ENCODE data around the gene OGN. TPM values are rescaled to one million over a fixed set of nuclear protein-coding genes. Genes with fewer than 3 reads are reported as not detected.

Gene OGN
- total RNA-seq, 2 experiments from 2014 or later: not detected

DNA sequence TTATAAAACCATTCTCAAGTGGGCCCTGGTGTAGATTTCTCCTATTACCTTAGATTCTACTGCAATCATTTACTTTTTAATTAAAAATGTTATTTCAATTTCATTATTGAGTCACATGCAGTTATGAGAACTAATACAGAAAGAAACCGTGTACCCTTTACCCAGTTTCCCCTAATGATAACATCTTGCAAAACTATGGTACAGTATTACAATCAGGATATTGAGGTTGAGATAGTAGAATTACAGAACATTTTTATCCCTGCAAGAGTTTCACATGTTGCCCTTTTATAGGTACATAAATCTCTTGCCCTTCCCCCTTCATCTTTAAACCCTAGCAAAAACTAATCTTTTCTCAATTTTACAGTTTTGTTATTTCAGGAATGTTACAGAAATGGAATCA, 30.9 kb upstream of the OGN start:
- Histone ChIP-seq H4K20me1 (ENCODE audit: insufficient read depth, low read length) (no peaks in the 10 kb centered on the region), H3K9me2 (ENCODE audit: insufficient read depth, low read length) (no peaks in the 10 kb centered on the region), H2AFZ (ENCODE audit: low read length) (no peak overlapping the region), H3K27ac (ENCODE audit: low read depth, low read length, poor library complexity, severe bottlenecking) (no peak overlapping the region), H3K4me2 (ENCODE audit: low read length) (no peak overlapping the region), H3K4me3 (ENCODE audit: low read depth, low read length, poor library complexity, severe bottlenecking) (no peak overlapping the region), H3K79me2 (ENCODE audit: insufficient read depth, low read depth, low read length) (no peaks in the 10 kb centered on the region), H3K9me3 (ENCODE audit: low read length) (no peaks in the 10 kb centered on the region), H3K36me3 (ENCODE audit: insufficient read depth, low read length) (no peaks in the 10 kb centered on the region), H3K4me1 (ENCODE audit: insufficient read depth, low read length, poor library complexity, severe bottlenecking) (no peaks in the 10 kb centered on the region)
- TF ChIP-seq, protein P1, sequence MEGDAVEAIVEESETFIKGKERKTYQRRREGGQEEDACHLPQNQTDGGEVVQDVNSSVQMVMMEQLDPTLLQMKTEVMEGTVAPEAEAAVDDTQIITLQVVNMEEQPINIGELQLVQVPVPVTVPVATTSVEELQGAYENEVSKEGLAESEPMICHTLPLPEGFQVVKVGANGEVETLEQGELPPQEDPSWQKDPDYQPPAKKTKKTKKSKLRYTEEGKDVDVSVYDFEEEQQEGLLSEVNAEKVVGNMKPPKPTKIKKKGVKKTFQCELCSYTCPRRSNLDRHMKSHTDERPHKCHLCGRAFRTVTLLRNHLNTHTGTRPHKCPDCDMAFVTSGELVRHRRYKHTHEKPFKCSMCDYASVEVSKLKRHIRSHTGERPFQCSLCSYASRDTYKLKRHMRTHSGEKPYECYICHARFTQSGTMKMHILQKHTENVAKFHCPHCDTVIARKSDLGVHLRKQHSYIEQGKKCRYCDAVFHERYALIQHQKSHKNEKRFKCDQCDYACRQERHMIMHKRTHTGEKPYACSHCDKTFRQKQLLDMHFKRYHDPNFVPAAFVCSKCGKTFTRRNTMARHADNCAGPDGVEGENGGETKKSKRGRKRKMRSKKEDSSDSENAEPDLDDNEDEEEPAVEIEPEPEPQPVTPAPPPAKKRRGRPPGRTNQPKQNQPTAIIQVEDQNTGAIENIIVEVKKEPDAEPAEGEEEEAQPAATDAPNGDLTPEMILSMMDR (conservative IDR thresholded peaks at IDR 0.05; ENCODE audit: low read length): no peak
- no peak for TF ChIP-seq EZH2phosphoT487 (IDR thresholded peaks at IDR 0.05; ENCODE audit: borderline replicate concordance, low read depth, low read length)
- BruUV-seq (replicated peaks): no TSS peak
- DNase-seq (ENCODE audit: low spot score): no peak
- ChIA-PET POLR2A (no interaction called here), CTCF (ENCODE audit: unreplicated experiment) (no interaction called here)
- intact Hi-C loops (cut with micrococcal nuclease; ENCODE audit: unreplicated experiment): loop anchor here (5.0 kb wide), 1 partner anchor 293 kb away; no protein-coding TSS in a partner anchor

DNA sequence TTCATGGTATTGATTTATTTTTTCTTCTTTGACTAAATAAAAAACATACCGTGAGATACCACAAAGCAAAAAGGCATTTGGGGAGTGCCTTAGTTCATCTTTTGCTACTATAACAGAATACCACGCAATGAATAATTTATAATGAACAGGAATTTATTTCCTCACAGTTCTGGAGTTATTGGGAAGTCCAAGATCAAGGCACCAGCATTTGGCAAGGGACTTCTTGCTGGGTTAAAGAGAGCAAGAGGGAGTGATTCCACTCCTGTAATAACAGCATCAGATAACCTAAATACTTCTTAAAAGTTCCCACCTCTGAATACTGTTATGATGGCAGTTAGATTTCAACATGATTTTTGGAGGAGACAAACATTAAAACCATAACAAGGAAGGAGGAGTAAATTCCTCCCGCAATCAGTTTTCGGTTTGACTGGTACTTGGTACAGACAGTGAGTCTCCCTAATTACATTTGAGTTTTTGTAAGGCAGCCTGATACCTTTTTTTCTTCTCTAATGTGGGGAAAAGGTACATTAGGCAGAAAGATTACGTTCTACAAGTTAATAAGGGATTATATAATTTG, 28.7 kb upstream of the OGN start:
- no peak overlapping the region for H3K4me3 ChIP-seq (ENCODE audit: low read depth, low read length, poor library complexity, severe bottlenecking)
- H3K27ac ChIP-seq (ENCODE audit: low read depth, low read length, poor library complexity, severe bottlenecking): no peak overlapping the region
- TF ChIP-seq, protein P1 (conservative IDR thresholded peaks at IDR 0.05; ENCODE audit: low read length): no peak
- no peak for TF ChIP-seq EZH2phosphoT487 (IDR thresholded peaks at IDR 0.05; ENCODE audit: borderline replicate concordance, low read depth, low read length)
- no peaks in the 10 kb centered on the region for H3K9me3 ChIP-seq (ENCODE audit: low read length)
- H3K36me3 ChIP-seq (ENCODE audit: insufficient read depth, low read length): no peaks in the 10 kb centered on the region
- intact Hi-C loops (cut with micrococcal nuclease; ENCODE audit: unreplicated experiment): no loop called here
- no peaks in the 10 kb centered on the region for H4K20me1 ChIP-seq (ENCODE audit: insufficient read depth, low read length)
- DNase-seq (ENCODE audit: low spot score): no peak
- H3K4me1 ChIP-seq (ENCODE audit: insufficient read depth, low read length, poor library complexity, severe bottlenecking): no peaks in the 10 kb centered on the region
- no peaks in the 10 kb centered on the region for H3K9me2 ChIP-seq (ENCODE audit: insufficient read depth, low read length)
- H3K4me2 ChIP-seq (ENCODE audit: low read length): no peak overlapping the region
- no peaks in the 10 kb centered on the region for H3K79me2 ChIP-seq (ENCODE audit: insufficient read depth, low read depth, low read length)
- ChIA-PET CTCF (ENCODE audit: unreplicated experiment) (no interaction called here), POLR2A (no interaction called here)
- no peak overlapping the region for H2AFZ ChIP-seq (ENCODE audit: low read length)
- TSS peak; percentile 34 for BruUV-seq (replicated peaks)

DNA sequence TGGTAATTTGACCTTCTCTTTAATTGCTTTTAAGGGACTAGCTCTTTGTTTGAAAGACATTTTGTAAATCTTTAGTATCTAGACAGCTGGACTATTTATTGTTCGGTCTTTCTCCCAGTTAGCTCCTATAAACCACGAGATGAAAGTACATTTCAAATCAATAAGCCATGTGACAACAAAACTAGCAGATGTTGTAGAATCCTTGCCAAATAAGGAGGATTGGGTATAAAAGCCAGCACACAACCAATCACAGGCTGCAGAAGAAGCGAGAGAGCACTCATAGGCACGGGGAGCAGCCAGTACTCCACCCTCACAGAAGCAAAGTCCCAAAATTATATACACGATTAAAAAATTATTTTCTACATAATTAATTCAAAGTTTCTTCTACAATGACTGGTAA, 28.0 kb upstream of the OGN start:
- Histone ChIP-seq H4K20me1 (ENCODE audit: insufficient read depth, low read length) (no peaks in the 10 kb centered on the region), H3K79me2 (ENCODE audit: insufficient read depth, low read depth, low read length) (no peaks in the 10 kb centered on the region), H3K9me2 (ENCODE audit: insufficient read depth, low read length) (no peaks in the 10 kb centered on the region), H3K4me3 (ENCODE audit: low read depth, low read length, poor library complexity, severe bottlenecking) (no peak overlapping the region), H3K27ac (ENCODE audit: low read depth, low read length, poor library complexity, severe bottlenecking) (no peak overlapping the region), H2AFZ (ENCODE audit: low read length) (no peak overlapping the region), H3K4me1 (ENCODE audit: insufficient read depth, low read length, poor library complexity, severe bottlenecking) (no peaks in the 10 kb centered on the region), H3K9me3 (ENCODE audit: low read length) (no peaks in the 10 kb centered on the region), H3K4me2 (ENCODE audit: low read length) (no peak overlapping the region), H3K36me3 (ENCODE audit: insufficient read depth, low read length) (no peaks in the 10 kb centered on the region)
- ChIA-PET POLR2A (interaction anchor here (0.7 kb wide), 1 partner anchor 28 kb away, joined by 3 read pairs; the partner anchor contains the start of gene OGN), CTCF (ENCODE audit: unreplicated experiment) (no interaction called here)
- BruUV-seq (replicated peaks): no TSS peak
- intact Hi-C loops (cut with micrococcal nuclease; ENCODE audit: unreplicated experiment): no loop called here
- DNase-seq (ENCODE audit: low spot score): no peak
- TF ChIP-seq EZH2phosphoT487 (IDR thresholded peaks at IDR 0.05; ENCODE audit: borderline replicate concordance, low read depth, low read length): no peak
- TF ChIP-seq, protein P1 (conservative IDR thresholded peaks at IDR 0.05; ENCODE audit: low read length): no peak
